ENCODE data around the gene NANOS3.

Gene NANOS3

GRCh38 chr19:13861714-13862531 lies 15.0 kb upstream of the NANOS3 start:
- peak in 55 of 56 donors; percentile 27 to 93 (median 82) for DNase-seq

DNA sequence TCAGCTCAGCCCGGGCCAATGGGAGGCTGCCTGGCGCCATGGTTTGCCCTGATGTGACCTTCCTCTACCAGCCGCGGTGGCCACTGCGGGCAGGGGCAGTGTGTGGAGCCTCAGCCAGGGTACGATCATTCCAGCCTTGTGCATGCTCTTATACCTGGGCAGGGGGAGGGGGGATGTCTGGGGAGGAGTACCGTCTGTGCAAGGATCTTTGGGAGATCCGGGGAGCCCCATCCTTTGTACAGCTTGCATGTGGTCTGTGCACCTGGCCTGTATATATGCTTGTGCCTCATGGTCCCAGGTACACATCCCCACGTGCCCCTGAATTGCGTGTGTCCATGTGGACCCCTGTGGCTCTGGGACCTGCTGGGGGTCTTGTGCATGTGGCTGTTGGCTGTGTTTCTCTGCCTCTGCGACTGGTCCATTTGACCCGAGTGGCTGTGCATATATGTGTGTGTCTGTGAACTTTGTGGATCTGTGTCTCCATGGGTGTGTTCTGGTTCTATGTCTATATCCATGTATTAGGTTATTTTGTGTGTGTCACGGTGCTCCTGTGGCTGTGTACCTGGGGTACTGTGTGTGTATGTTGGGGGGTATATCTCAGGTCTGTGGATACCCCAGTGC lies 12.8 kb upstream of the NANOS3 start:
- DNase-seq = no peak

DNA sequence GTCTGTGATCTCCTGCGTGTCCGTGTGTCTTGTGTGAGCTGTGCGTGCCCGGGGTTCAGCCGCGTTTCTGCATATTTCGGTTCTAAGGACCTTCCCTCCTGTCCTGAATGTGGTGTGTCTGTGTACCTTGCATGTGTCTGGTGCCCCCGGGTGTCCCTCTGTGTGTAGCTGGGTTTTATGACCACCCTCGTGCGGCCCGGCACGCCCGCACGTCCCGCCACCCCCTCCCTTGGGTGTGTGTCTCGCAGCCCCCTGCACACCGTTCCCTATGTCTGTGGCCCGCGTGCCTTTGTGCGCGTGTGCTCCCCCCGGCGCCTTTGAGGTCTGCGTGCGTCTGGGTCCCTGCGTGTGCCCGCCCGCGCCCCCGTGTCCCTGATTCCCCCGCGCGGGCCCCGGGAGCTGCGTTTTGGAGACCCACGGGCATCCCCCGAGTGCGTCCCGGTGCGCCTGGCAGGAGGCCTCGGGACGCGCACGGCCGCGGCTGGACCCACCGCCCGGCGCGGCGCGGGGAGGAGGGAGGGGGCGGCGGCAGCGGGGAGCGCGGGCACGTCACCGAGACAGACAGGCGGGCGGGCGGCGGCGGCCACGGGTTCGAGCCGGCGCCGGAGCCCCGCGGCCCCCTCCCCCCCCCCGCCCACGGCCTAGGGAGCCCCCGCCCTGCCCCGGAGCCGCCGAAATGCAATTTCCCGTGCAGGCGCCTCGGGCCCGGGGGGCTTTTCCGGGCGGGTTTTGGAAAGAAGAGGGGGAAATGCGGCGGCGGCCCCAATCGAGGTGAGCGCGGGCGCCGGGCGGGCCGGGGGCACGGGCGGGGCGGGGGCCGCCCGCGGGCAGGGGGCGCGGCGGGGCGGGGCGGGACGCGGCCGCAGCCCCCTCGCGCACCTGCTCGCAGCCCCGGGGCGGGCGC lies 12.0 kb upstream of the NANOS3 start:
- DNase-seq = peak in 1 of 56 donors; percentile 15

- peak in 3 of 56 donors; percentile 11 to 26 (median 18) for DNase-seq
Measured at GRCh38 chr19:13865571-13866462, 11.1 kb upstream of the NANOS3 start.

DNA sequence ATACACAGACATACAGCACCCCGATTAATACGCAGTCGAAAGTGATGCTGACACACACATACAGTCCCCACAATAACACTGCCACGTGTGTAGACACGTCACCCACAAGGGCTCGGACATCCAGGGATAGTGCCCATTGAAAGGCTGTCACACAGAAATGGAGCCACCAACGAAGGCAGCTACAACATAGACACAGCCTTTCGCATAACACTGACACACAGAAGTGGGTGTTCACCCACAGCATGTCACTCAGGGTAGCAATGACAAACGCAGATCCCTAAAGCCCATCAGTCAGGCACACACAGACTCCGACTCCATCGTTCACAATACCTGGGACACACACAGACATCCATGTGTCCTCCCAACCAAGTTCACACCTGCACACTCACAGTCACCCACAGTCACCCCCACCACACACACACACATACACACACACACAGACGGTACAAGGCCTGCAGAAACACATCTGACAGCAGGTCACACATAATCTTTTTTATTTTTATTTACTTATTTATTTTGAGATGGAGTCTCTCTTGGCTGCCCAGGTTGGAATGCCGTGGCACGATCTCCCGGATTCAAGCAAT lies 10.4 kb upstream of the NANOS3 start:
- DNase-seq = peak in 1 of 56 donors; percentile 27

GRCh38 chr19:13868663-13869062 lies 8.3 kb upstream of the NANOS3 start:
- peak in 4 of 56 donors; percentile 6 to 20 (median 16) for DNase-seq

DNA sequence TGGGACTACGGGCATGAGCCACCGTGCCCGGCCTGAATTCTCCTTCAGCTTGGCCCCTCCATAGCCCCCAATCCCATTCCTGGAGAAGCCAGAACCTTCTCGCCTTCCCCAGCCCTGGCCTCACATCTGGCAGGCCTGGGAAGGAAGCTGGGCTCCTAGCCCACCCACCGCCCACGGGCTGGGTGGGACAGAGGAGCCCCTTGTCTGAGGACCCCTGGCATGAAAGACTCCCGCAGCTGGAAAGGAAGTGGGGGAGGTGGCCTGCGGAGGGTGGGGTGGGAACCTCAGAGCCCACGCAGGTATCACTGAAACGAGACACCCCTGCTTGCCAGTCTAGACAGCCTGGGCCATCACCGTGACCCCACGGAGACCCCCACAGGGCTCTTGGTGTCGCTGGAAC lies 7.7 kb upstream of the NANOS3 start:
- no peak for DNase-seq

- DNase-seq = no peak
Measured at GRCh38 chr19:13870873-13871272, 6.1 kb upstream of the NANOS3 start.

GRCh38 chr19:13872339-13872694 lies 4.6 kb upstream of the NANOS3 start:
- DNase-seq = no peak

- peak in 1 of 56 donors; percentile 13 for DNase-seq
Measured at GRCh38 chr19:13872695-13873389, 4.1 kb upstream of the NANOS3 start.

- no peak for DNase-seq
Measured at GRCh38 chr19:13873834-13874515, 3.0 kb upstream of the NANOS3 start.

- DNase-seq = no peak
Measured at GRCh38 chr19:13875824-13876223, 1.1 kb upstream of the NANOS3 start.

DNA sequence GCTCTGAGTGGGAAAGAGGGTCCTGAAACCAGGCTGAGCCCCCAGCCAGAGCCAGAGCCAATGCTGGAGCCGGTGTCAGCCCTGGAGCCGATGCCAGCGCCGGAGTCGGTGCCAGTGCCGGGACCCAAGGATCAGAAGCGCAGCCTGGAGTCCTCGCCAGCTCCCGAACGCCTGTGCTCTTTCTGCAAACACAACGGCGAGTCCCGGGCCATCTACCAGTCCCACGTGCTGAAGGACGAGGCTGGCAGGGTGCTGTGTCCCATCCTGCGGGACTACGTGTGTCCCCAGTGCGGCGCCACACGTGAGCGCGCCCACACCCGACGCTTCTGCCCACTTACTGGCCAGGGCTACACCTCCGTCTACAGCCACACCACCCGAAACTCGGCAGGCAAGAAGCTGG lies 369 bp downstream of the NANOS3 start:
- no peak for DNase-seq

DNA sequence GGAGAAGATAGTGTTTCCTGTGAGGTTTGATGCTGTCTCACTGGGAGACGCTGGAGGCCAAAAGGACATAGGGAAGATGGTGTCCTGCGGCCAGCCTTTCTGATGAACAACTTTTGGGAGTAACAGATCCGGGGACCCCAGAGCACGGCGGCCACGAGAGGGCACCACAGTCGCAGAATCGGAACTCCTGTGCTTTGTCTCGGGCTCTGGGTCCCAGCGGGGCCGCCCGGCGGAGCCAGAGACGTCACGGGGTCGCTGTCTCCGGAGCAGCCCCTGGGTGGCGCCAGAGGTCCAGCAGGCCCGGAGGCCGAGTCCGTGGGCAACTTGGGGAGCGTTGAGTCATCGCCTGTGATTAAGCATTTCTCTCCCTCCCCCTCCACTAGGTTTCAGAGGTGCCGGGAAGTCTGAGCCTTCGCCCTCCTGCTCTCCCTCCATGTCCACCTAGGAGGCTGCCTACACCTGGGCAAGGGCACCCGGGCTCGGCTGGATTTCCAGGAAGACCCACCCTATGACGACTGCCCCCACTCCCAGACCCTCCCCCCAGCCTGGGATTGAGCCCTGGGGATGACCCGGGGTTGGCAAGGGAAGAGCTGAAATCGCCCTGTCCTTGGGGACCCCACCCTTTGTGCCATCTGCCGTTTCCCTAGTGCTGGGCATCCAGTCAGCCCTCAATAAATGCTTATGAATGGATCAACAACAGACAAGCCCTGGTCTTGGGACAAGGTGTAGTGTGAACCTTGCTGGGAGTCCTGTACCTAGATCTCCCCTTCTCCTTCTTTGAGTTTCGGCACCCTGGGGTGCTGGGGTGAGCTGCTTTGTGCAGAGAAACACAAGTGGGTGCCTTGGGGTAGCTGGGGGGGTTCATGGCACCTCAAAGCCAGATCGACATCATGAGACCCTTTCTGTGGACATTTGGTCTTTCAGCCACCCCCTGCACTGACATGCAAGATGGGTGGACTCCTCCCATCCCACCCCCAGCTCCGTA lies 3.4 kb downstream of the NANOS3 start:
- peak; percentile 41 to 99 (median 91) for DNase-seq

DNA sequence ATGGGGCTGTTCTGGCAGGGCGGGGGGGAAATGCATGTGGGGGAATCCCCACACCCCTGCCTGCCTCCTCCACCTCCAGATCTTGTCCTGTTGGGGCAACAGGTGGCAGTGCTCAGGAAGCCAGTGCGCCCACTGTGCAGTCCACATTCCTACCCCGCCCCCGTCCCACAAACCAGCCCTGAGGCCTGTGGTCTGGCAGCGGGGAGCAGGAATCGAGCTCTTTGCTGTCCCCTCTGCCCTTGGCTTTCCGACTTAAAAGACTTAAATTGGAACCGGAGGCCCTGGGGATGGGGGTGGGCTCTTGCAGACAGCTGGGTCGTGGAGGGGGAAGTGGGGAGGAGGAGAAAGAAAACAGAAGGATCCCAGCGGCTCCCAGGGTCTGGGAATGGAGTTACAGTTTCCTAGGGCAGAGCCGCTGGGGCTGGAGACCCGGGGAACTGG lies 4.3 kb downstream of the NANOS3 start:
- peak in 2 of 56 donors; percentile 13 to 20 for DNase-seq

DNA sequence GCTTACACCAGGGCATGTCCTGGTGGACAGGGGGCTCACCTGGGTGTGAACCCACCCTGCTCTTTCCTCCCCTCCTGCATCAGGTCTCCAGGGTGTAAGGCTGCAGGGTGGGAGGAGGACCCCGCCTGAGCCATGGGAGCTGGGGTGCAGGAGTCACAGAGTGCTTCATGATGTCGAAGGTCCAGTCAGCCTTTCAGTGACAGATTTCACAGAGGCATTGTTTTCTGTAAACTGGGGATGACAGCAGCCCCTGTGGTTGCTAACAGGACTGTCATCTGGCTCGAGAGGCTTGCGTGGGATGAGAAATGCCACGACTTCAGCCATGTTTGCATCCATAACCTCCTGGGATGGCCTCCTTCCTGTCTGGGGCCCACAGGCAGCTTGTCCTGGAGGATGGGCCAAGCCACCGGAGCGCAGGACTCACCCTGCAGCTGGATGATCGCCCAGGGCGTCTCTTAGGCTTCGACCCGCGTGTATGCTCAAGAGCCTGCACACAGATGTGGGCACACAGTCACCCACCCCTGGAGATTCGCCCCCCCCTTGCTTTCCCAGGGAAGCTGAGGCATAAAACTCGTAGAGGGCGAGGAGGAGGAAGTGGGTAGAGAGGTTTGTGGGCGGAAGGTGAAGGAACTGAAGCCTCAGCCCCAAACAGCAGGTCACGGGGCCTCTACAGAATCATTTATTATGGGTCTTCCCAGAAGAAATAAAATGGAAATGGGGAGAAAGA lies 4.9 kb downstream of the NANOS3 start:
- peak in 15 of 56 donors; percentile 2 to 71 (median 20) for DNase-seq

DNA sequence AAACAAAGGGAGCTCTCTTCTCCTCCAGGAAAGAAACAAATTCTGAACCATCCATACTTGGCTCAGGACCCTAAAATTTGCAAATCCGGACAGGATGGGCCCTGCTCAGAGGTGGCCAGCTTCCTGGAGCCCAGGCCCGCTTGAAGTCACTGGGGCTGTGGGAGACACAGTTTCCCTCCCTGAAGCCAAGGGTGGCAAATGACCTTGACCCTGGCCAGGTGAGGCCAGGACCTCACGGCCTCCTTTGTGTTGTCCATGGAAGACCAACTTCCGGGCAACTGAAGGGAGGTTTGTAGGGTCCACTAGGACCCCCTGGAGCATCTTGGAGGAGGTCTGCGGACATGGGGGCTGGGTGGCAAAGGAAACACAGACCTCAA lies 5.5 kb downstream of the NANOS3 start:
- no peak for DNase-seq

All from nucleus accumbens (tissue), 56 donors.